Measurements from ENCODE around the gene SMIM21. TPM values are rescaled to one million over a fixed set of nuclear protein-coding genes. Genes with fewer than 3 reads are reported as not detected.

Gene SMIM21
- total RNA-seq, 1 donor from 2014 or later, result not detected

DNA sequence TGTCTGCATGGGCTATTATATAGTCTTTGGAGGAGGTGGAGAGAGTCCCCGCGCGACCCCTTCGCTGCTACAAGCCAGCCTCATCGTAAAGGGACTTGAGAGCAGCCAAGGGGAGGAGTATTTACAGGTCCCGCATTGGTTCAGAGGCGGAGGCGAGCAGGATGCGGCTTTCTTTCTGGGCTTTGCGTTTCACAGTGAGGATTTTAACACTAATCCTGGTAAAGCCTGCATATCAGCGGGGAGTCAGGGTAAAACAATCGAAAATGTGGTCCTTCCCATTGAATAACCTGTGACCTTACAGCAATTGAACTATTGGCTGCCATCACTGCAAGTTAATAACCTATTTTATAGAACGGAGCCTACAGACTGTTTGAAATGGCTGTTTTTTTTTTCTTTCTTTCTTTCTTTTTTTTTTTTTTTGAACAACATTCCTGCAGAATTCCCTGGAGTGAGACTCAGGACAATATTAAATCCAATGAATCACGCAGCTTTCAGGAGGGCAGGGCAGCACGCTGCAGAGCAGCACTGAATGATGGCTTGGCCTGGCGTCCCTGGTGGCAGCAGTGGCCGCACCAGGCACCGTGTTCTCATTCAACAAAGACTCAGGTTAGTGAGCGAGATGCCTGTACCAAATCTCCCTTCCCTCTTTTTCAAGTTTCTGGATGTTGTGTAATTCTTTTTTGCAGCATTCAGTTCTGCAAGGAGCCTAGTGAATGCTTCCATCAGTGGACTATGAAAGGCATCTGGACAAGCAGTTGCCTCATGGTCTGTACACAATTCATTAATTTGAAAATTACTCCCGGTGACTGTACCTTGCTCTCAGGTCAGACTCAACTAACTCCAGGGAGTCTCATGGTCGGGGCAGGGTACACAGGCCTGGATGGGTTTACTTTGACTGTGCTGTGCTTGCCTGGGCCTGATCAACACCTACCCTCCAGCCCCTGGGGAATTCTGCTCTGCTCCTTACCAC is 19.8 kb downstream of the SMIM21 start:
- DNase-seq (ENCODE audit: low read depth) (peak; percentile 79), FAIRE-seq (no peak)
- no peaks in the 10 kb centered on the region for H3K27me3 ChIP-seq (ENCODE audit: control insufficient read depth, insufficient read depth, low read length)

GRCh38 chr18:75406491-75407445 is 20.7 kb downstream of the SMIM21 start:
- no peaks in the 10 kb centered on the region for H3K27me3 ChIP-seq (ENCODE audit: control insufficient read depth, insufficient read depth, low read length)
- no peak overlapping the region for H3K4me3 ChIP-seq (ENCODE audit: low read depth, low read length)
- no peak for TF ChIP-seq CTCF (IDR thresholded peaks at IDR 0.05; ENCODE audit: insufficient read depth, low read length, severe bottlenecking)
- H3K36me3 ChIP-seq (ENCODE audit: control insufficient read depth, insufficient read depth, low read length), result no peaks in the 10 kb centered on the region
- DNase-seq (ENCODE audit: low read depth), result no peak
- FAIRE-seq, result no peak

More for the DNA sequence above, 19.8 kb downstream of the SMIM21 start:
- Histone ChIP-seq H3K36me3 (ENCODE audit: control insufficient read depth, insufficient read depth, low read length) (no peaks in the 10 kb centered on the region), H3K4me3 (ENCODE audit: low read depth, low read length) (no peak overlapping the region)
- no peak for TF ChIP-seq CTCF (IDR thresholded peaks at IDR 0.05; ENCODE audit: insufficient read depth, low read length, severe bottlenecking)

DNA sequence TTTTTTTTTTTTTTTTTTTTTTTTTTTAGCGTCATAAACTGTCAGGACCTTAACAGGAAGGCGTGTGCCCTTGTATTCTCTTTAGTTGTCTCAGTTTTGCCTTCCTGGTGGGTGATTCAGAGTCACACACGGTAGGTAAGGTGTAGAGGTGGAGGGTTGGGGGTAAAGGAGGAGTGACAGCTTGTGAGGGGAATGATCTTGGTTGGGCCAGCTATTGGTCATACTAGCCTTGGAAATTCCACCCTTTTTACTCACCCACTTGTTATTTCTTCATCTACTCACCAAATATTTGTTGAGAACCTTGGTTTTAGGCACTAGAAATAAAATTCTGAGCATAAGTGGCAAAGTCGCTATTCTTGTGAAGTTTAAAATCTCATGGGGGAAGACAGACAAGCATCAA is 22.2 kb downstream of the SMIM21 start:
- H3K36me3 ChIP-seq (ENCODE audit: control insufficient read depth, insufficient read depth, low read length), result no peaks in the 10 kb centered on the region
- TF ChIP-seq CTCF (IDR thresholded peaks at IDR 0.05; ENCODE audit: insufficient read depth, low read length, severe bottlenecking), result no peak
- no peaks in the 10 kb centered on the region for H3K27me3 ChIP-seq (ENCODE audit: control insufficient read depth, insufficient read depth, low read length)
- peak; percentile 68 for DNase-seq (ENCODE audit: low read depth)
- no peak for FAIRE-seq
- no peak overlapping the region for H3K4me3 ChIP-seq (ENCODE audit: low read depth, low read length)

DNA sequence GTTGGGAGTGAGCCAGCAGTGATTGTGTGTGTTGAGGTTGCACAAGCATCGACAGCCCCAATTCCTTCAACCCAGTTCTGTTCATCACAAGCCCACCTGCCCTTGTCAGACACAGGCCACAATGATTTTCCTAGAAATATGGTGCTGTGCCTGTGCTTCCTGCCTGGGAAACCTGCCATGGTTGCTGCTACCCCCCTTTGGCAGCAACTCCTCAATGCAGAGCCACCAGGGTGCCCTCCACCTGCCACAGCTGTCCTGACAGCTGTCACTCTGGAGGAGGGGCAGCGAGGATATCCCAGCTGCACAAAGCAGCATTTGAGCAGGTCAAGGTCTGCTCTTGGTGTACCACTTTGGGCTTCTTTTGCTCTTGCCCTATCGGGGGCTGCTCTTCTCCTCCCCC is 27.1 kb downstream of the SMIM21 start:
- no peak for DNase-seq (ENCODE audit: low read depth)
- no peak for FAIRE-seq
- Histone ChIP-seq H3K4me3 (ENCODE audit: low read depth, low read length) (no peak overlapping the region), H3K27me3 (ENCODE audit: control insufficient read depth, insufficient read depth, low read length) (peaks cover 3% of the 10 kb centered on the region), H3K36me3 (ENCODE audit: control insufficient read depth, insufficient read depth, low read length) (no peaks in the 10 kb centered on the region)
- no peak for TF ChIP-seq CTCF (IDR thresholded peaks at IDR 0.05; ENCODE audit: insufficient read depth, low read length, severe bottlenecking)

- TF ChIP-seq CTCF (IDR thresholded peaks at IDR 0.05; ENCODE audit: insufficient read depth, low read length, severe bottlenecking), result no peak
- H3K4me3 ChIP-seq (ENCODE audit: low read depth, low read length), result no peak overlapping the region
- H3K27me3 ChIP-seq (ENCODE audit: control insufficient read depth, insufficient read depth, low read length), result peaks cover 3% of the 10 kb centered on the region
- DNase-seq (ENCODE audit: low read depth) (no peak), FAIRE-seq (no peak)
- no peaks in the 10 kb centered on the region for H3K36me3 ChIP-seq (ENCODE audit: control insufficient read depth, insufficient read depth, low read length)
These were observed 32.4 kb downstream of the SMIM21 start for GRCh38 chr18:75395137-75395536.
